ENCODE measurements around the gene TTC21B. TPM values are rescaled to one million over a fixed set of nuclear protein-coding genes. Genes with fewer than 3 reads are reported as not detected.

The TTC21B gene
- total and polyA plus RNA-seq, 10 of the 15 experiments (the other 5 are each of a cell fraction or from before 2014, with no cell fraction given): 2.7 to 22.4 (median 11.3) TPM

DNA sequence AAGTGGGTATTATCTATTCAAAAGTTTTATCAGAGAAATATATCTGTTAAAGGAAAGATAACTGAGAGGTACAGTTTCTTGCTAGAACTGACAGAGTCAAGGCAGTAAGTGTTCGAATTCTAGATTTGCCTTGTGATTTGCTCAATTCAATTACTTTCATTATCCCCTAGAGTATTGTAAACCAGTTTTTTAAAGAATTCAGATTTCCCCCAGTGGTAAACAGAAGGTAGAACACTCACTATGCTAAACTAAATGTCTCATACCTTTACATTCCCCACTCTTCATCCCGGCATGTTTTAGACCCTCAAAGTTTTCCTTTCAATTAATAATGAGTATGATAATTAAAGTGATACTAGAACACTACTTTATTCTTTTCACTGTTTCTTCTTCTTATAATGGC, 28.6 kb downstream of the TTC21B start (continued):
- TF ChIP-seq ATF3 (IDR thresholded peaks at IDR 0.05; ENCODE audit: borderline replicate concordance, extremely low read depth, low read depth, low read length): no peak
- TF ChIP-seq MAX (IDR thresholded peaks at IDR 0.05; ENCODE audit: low read depth, low read length): no peak

- Histone ChIP-seq H2AFZ (ENCODE audit: control insufficient read depth, low read depth, low read length) (no peak overlapping the region), H3K79me2 (ENCODE audit: control insufficient read depth, insufficient read depth, low read length) (no peaks in the 10 kb centered on the region), H3K36me3 (ENCODE audit: control insufficient read depth in 2 of 2, insufficient read depth in 2 of 2, low read length in 1 of 2) (peaks cover 0 to 1% of the 10 kb centered on the region in 2 experiments; a peak in 1 of 4 replicates), H3K4me2 (ENCODE audit: control insufficient read depth, insufficient read depth) (no peak overlapping the region), H3K4me3 (no peak overlapping the region), H3K27me3 (replicated peaks in 1 of 2; ENCODE audit: control insufficient read depth in 2 of 2, insufficient read depth in 2 of 2, low read length in 1 of 2) (no peaks in the 10 kb centered on the region), H3K27ac (ENCODE audit: control insufficient read depth, insufficient read depth) (no peak overlapping the region), H4K20me1 (ENCODE audit: control insufficient read depth, insufficient read depth) (no peaks in the 10 kb centered on the region), H3K9ac (ENCODE audit: control insufficient read depth, insufficient read depth, low read length) (no peak overlapping the region), H3K9me3 (replicated peaks; ENCODE audit: control insufficient read depth, insufficient read depth, low read length) (no peaks in the 10 kb centered on the region), H3K4me1 (ENCODE audit: control insufficient read depth, insufficient read depth, low read length) (peaks cover 4% of the 10 kb centered on the region; the same call in 1 of the 2 replicates)
- ChIA-PET POLR2A (no interaction called here), SMC1A (ENCODE audit: uncharacterized antibody, unreplicated experiment) (no interaction called here), CTCF (no interaction called here), RAD21 (ENCODE audit: unreplicated experiment) (no interaction called here)
- no peak for FAIRE-seq
- BruUV-seq (replicated peaks): no TSS peak
- intact Hi-C loops (cut with micrococcal nuclease; ENCODE audit: unreplicated experiment): no loop called here
- in situ Hi-C loops (cut with MboI): no loop called here
- DNase-seq (ENCODE audit: low read depth, low spot score): no peak
- no peak for TF ChIP-seq CEBPB (IDR thresholded peaks at IDR 0.05; ENCODE audit: borderline replicate concordance in 1 of 2, low read depth in 2 of 2, low read length in 2 of 2)
- TF ChIP-seq ZBTB33 (IDR thresholded peaks at IDR 0.05): no peak
- TF ChIP-seq ZSCAN29 (IDR thresholded peaks at IDR 0.05): no peak
- no peak for TF ChIP-seq DPF2 (IDR thresholded peaks at IDR 0.05)
- no peak for TF ChIP-seq CBX3 (IDR thresholded peaks at IDR 0.05; ENCODE audit: borderline replicate concordance, low read depth)
- no peak for TF ChIP-seq BMI1 (IDR thresholded peaks at IDR 0.05; ENCODE audit: borderline replicate concordance)
- no peak for TF ChIP-seq TCF3 (IDR thresholded peaks at IDR 0.05; ENCODE audit: borderline replicate concordance, insufficient read depth, low read depth, low read length)
- no peak for TF ChIP-seq IRF5 (IDR thresholded peaks at IDR 0.05; ENCODE audit: borderline replicate concordance)
- WGBS (ENCODE audit: insufficient coverage, insufficient replicate concordance, low lambda C conversion rate, missing lambda C conversion rate): 26% methylated on average over 1 of the region's 1 CpG
- no peak for ATAC-seq
Observed at GRCh38 chr2:165920748-165921147, 32.8 kb downstream of the TTC21B start.

All from GM12878 (cell line).